ENCODE data around the gene IL1RL2. TPM values are rescaled to one million over a fixed set of nuclear protein-coding genes. Genes with fewer than 3 reads are reported as not detected.

Gene IL1RL2
- total RNA-seq, 1 donor from 2014 or later, result not detected

GRCh38 chr2:102158011-102158755, 28.6 kb upstream of the IL1RL2 start:
- no peak for DNase-seq (ENCODE audit: low spot score)

- DNase-seq (ENCODE audit: low spot score), result no peak
These were observed 27.5 kb upstream of the IL1RL2 start for GRCh38 chr2:102159295-102159694.

GRCh38 chr2:102166189-102166845, 20.5 kb upstream of the IL1RL2 start:
- peak; percentile 62 for DNase-seq (ENCODE audit: low spot score)

- DNase-seq (ENCODE audit: low spot score), result no peak
These were observed 18.6 kb upstream of the IL1RL2 start for GRCh38 chr2:102168026-102168771.

GRCh38 chr2:102171946-102172345, 14.9 kb upstream of the IL1RL2 start:
- no peak for DNase-seq (ENCODE audit: low spot score)

GRCh38 chr2:102172745-102173144, 14.1 kb upstream of the IL1RL2 start:
- DNase-seq (ENCODE audit: low spot score), result no peak

GRCh38 chr2:102176172-102176571, 10.7 kb upstream of the IL1RL2 start:
- no peak for DNase-seq (ENCODE audit: low spot score)

GRCh38 chr2:102177814-102178478, 8.9 kb upstream of the IL1RL2 start:
- no peak for DNase-seq (ENCODE audit: low spot score)

GRCh38 chr2:102179061-102179460, 7.8 kb upstream of the IL1RL2 start:
- no peak for DNase-seq (ENCODE audit: low spot score)

- no peak for DNase-seq (ENCODE audit: low spot score)
These were observed 6.8 kb upstream of the IL1RL2 start for GRCh38 chr2:102179788-102180686.

- DNase-seq (ENCODE audit: low spot score), result no peak
These were observed 6.2 kb upstream of the IL1RL2 start for GRCh38 chr2:102180687-102180999.

- no peak for DNase-seq (ENCODE audit: low spot score)
These were observed 5.4 kb upstream of the IL1RL2 start for GRCh38 chr2:102181376-102181775.

- DNase-seq (ENCODE audit: low spot score), result peak; percentile 56
These were observed 4.7 kb upstream of the IL1RL2 start for GRCh38 chr2:102181919-102182635.

GRCh38 chr2:102184018-102184417, 2.8 kb upstream of the IL1RL2 start:
- no peak for DNase-seq (ENCODE audit: low spot score)

- no peak for DNase-seq (ENCODE audit: low spot score)
These were observed 2.3 kb upstream of the IL1RL2 start for GRCh38 chr2:102184568-102184967.

GRCh38 chr2:102185347-102185746, 1.5 kb upstream of the IL1RL2 start:
- peak; percentile 7 for DNase-seq (ENCODE audit: low spot score)

- peak; percentile 59 for DNase-seq (ENCODE audit: low spot score)
These were observed 800 bp downstream of the IL1RL2 start for GRCh38 chr2:102187496-102188150.

GRCh38 chr2:102190430-102191107, 3.7 kb downstream of the IL1RL2 start:
- no peak for DNase-seq (ENCODE audit: low spot score)

GRCh38 chr2:102191501-102191900, 4.7 kb downstream of the IL1RL2 start:
- DNase-seq (ENCODE audit: low spot score), result no peak
